ENCODE measurements around the gene NHLH1. TPM values are rescaled to one million over a fixed set of nuclear protein-coding genes. Genes with fewer than 3 reads are reported as not detected.
A peak's percentile ranks its signal among the peaks of the same experiment; 100 is the strongest.

NHLH1 gene
- total RNA-seq, 6 donors from 2014 or later = 0.20 to 1.0 (median 0.33) TPM; not detected in 3

GRCh38 chr1:160360227-160360695, 6.6 kb upstream of the NHLH1 start:
- Histone ChIP-seq H3K9me3 (no peaks in the 10 kb centered on the region), H3K36me3 (peaks cover 29 to 53% (median 47%) of the 10 kb centered on the region in 4 donors), H3K4me3 (no peak overlapping the region), H3K27ac (no peak overlapping the region), H3K27me3 (no peaks in the 10 kb centered on the region), H3K4me1 (no peaks in the 10 kb centered on the region)
- ATAC-seq (ENCODE audit: low FRiP score in 2 of 2) = no peak
- DNase-seq = no peak
- WGBS, 2 donors = 81% methylated on average over 8 of the region's 8 CpGs
- TF ChIP-seq POLR2A (IDR thresholded peaks at IDR 0.05) (no peak), EP300 (IDR thresholded peaks at IDR 0.05) (no peak), CTCF (IDR thresholded peaks at IDR 0.05) (no peak), POLR2AphosphoS5 (IDR thresholded peaks at IDR 0.05) (no peak)

DNA sequence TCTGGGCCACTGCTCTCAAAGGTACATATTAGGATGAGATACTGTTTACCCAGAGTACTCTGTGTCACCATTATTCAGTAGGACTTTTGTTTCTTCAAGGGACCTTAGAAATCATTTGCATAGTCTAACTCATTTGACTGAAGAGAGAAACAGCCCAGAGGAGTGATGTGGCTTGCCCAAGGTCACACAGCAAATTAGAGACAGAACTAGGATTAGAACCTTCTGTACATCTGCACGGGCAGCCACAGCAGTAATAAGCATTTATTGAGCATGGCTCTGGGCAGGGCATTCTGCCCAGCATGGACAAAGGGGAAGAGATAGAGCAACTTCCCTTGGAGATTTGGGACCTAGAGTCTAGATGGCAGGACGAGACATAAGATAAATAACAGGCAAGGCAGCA, 5.7 kb upstream of the NHLH1 start:
- no peaks in the 10 kb centered on the region for H3K4me1 ChIP-seq
- DNase-seq = no peak
- no peak overlapping the region for H3K4me3 ChIP-seq
- peaks cover 20 to 44% (median 38%) of the 10 kb centered on the region in 4 donors for H3K36me3 ChIP-seq
- H3K27me3 ChIP-seq = no peaks in the 10 kb centered on the region
- no peak overlapping the region for H3K27ac ChIP-seq
- TF ChIP-seq POLR2AphosphoS5 (IDR thresholded peaks at IDR 0.05) = no peak
- no peak for TF ChIP-seq EP300 (IDR thresholded peaks at IDR 0.05)
- no peak for TF ChIP-seq CTCF (IDR thresholded peaks at IDR 0.05)
- TF ChIP-seq POLR2A (IDR thresholded peaks at IDR 0.05) = no peak
- no peaks in the 10 kb centered on the region for H3K9me3 ChIP-seq
- WGBS, 2 donors = 80 to 86% methylated on average over 2 of the region's 2 CpGs
- ATAC-seq (ENCODE audit: low FRiP score in 2 of 2) = no peak

DNA sequence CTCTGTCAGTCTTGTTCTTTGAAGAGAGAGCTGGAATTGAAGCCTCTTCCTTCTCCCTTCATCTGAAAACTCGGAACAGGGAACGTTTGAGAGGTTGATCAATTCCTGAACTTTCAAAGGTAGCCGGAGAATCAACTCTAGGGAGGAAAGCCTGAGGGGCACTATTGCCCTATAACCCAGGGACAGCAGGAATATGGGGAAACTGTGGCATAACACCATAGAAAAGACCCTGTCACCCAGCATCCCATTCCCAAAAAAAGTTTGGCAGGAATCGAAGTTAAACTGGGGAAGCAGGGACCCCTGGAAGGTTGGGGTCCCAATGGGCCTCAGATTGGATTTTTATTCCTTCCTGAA, 5.1 kb upstream of the NHLH1 start:
- TF ChIP-seq EP300 (IDR thresholded peaks at IDR 0.05) (no peak), POLR2AphosphoS5 (IDR thresholded peaks at IDR 0.05) (no peak), CTCF (IDR thresholded peaks at IDR 0.05) (no peak), POLR2A (IDR thresholded peaks at IDR 0.05) (no peak)
- no peak overlapping the region for H3K27ac ChIP-seq
- H3K9me3 ChIP-seq = no peaks in the 10 kb centered on the region
- H3K4me1 ChIP-seq = no peaks in the 10 kb centered on the region
- WGBS, 2 donors = 79 to 90% methylated on average over 4 of the region's 4 CpGs
- ATAC-seq (ENCODE audit: low FRiP score in 2 of 2) (no peak), DNase-seq (no peak)
- no peak overlapping the region for H3K4me3 ChIP-seq
- no peaks in the 10 kb centered on the region for H3K27me3 ChIP-seq
- peaks cover 14 to 38% (median 32%) of the 10 kb centered on the region in 4 donors for H3K36me3 ChIP-seq

DNA sequence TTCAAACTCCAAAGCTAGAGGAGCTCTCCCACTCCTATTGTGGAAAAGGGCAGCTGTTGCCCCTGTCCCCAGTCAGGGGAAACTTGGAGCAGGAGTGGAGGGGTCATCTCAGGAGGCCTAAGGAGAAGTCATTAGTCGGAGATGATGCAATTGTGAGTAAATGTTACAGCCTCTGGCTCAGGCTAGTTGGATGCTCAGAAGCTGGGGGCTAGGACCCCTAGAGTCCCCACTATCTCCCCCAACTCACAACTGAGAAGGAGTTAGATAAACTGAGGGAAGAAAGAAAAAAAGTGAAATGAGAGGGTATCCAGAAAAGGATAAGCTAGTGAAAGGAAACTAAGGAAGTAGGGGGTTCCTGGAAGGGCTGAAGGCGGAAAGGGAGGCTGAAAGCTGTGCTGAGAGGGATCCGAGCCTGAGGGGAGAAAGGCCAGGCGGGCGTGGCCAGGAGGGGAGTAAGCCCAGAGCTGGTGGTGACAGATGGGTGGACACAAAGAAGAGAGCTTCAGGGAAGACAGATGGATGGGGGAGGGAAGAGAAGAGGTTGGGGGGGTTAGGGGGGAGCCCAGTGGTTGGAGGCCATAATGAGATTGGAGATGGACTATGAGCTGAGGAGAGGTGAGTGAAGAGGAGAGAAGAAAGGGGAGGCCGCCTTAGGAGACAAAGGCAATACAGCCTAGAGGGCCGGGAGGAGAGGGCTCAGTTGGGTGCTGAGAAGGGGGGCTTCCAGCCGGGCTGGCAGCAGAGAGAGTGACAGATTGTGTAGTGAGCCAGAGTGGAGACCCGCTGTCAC, 4.5 kb upstream of the NHLH1 start:
- Histone ChIP-seq H3K27ac (no peak overlapping the region), H3K4me1 (no peaks in the 10 kb centered on the region), H3K9me3 (no peaks in the 10 kb centered on the region), H3K4me3 (no peak overlapping the region), H3K36me3 (peaks cover 11 to 32% (median 26%) of the 10 kb centered on the region in 4 donors), H3K27me3 (no peaks in the 10 kb centered on the region)
- ATAC-seq (ENCODE audit: low FRiP score in 2 of 2) = no peak
- WGBS, 2 donors = 74 to 80% methylated on average over 9 of the region's 9 CpGs
- TF ChIP-seq POLR2A (IDR thresholded peaks at IDR 0.05) (no peak), CTCF (IDR thresholded peaks at IDR 0.05) (no peak), POLR2AphosphoS5 (IDR thresholded peaks at IDR 0.05) (no peak), EP300 (IDR thresholded peaks at IDR 0.05) (no peak)
- peak in 1 of 2 donors; percentile 17 for DNase-seq

DNA sequence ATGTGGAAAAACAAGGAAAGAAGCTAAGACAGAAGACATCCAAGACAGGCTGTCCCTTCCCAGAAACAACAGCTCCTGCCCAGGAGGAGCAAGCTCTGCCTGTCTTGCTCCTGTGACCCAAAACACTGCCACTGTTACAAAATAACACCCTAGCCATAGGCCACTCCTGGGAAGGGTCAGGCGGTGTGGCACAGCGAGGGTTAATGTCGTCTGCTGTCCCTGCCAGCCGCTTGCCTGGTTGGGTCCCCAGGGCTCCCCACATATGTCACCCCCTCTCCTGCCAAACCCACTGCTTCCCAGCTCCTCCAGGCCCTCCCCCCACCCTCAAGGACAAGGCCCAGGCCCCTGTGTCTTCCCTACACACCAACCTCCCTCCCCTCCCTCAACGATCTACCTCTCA, 3.9 kb upstream of the NHLH1 start:
- Histone ChIP-seq H3K9me3 (no peaks in the 10 kb centered on the region), H3K27me3 (no peaks in the 10 kb centered on the region), H3K36me3 (peaks cover 5 to 26% (median 20%) of the 10 kb centered on the region in 4 donors), H3K4me3 (no peak overlapping the region), H3K4me1 (no peaks in the 10 kb centered on the region), H3K27ac (no peak overlapping the region)
- ATAC-seq (ENCODE audit: low FRiP score in 2 of 2) (no peak), DNase-seq (no peak)
- WGBS, 2 donors = 52% methylated on average over 5 of the region's 5 CpGs
- TF ChIP-seq POLR2A (IDR thresholded peaks at IDR 0.05) = no peak
- TF ChIP-seq CTCF (IDR thresholded peaks at IDR 0.05) = no peak
- TF ChIP-seq POLR2AphosphoS5 (IDR thresholded peaks at IDR 0.05) = no peak
- TF ChIP-seq EP300 (IDR thresholded peaks at IDR 0.05) = no peak
